ENCODE data around the gene CARD11. TPM values are rescaled to one million over a fixed set of nuclear protein-coding genes. Genes with fewer than 3 reads are reported as not detected.

Gene CARD11
- total and polyA plus RNA-seq, 12 donors: 0.61 to 19.3 (median 2.7) TPM

- no peaks in the 10 kb centered on the region for H3K36me3 ChIP-seq (replicated peaks in 1 of 2)
- peaks cover 3% of the 10 kb centered on the region for H3K27me3 ChIP-seq
- no peak for DNase-seq
- TF ChIP-seq POLR2A (IDR thresholded peaks at IDR 0.05): no peak
- no peak for TF ChIP-seq CTCF (IDR thresholded peaks at IDR 0.05)
- H3K27ac ChIP-seq: no peak overlapping the region
- intact Hi-C loops (cut with DNase I): no loop called here
- H3K9me3 ChIP-seq (replicated peaks in 1 of 3): no peaks in the 10 kb centered on the region
- no peaks in the 10 kb centered on the region for H3K4me1 ChIP-seq (replicated peaks in 1 of 2)
- H3K4me3 ChIP-seq: no peak overlapping the region
Measured at GRCh38 chr7:2940466-2940865, 103.2 kb downstream of the CARD11 start.

GRCh38 chr7:2939193-2939885 lies 104.3 kb downstream of the CARD11 start:
- no peaks in the 10 kb centered on the region for H3K9me3 ChIP-seq (replicated peaks in 1 of 3)
- 72 to 86% (median 78%) methylated on average over 11 to 13 of the region's 13 CpGs for whole genome bisulfite sequencing, 4 donors
- no peak overlapping the region for H3K4me3 ChIP-seq
- H3K36me3 ChIP-seq (replicated peaks in 1 of 2): no peaks in the 10 kb centered on the region
- peak in 1 of 7 donors; percentile 2 for DNase-seq
- intact Hi-C loops (cut with DNase I): no loop called here
- H3K27ac ChIP-seq: no peak overlapping the region
- TF ChIP-seq POLR2A (IDR thresholded peaks at IDR 0.05) (no peak), CTCF (IDR thresholded peaks at IDR 0.05) (no peak)
- H3K27me3 ChIP-seq: peaks cover 3% of the 10 kb centered on the region
- no peaks in the 10 kb centered on the region for H3K4me1 ChIP-seq (replicated peaks in 1 of 2)

- TF ChIP-seq CTCF (IDR thresholded peaks at IDR 0.05): no peak
- TF ChIP-seq POLR2A (IDR thresholded peaks at IDR 0.05): no peak
- intact Hi-C loops (cut with DNase I): no loop called here
- H3K36me3 ChIP-seq (replicated peaks in 1 of 2): no peaks in the 10 kb centered on the region
- no peaks in the 10 kb centered on the region for H3K27me3 ChIP-seq
- no peaks in the 10 kb centered on the region for H3K4me1 ChIP-seq (replicated peaks in 1 of 2)
- 65 to 79% (median 76%) methylated on average over 6 to 19 of the region's 19 CpGs for WGBS, 4 donors
- no peak overlapping the region for H3K4me3 ChIP-seq
- H3K27ac ChIP-seq: no peak overlapping the region
- no peaks in the 10 kb centered on the region for H3K9me3 ChIP-seq (replicated peaks in 1 of 3)
- peak in 1 of 7 donors; percentile 8 for DNase-seq
Measured at GRCh38 chr7:2938514-2939192, 105.0 kb downstream of the CARD11 start.

GRCh38 chr7:2937701-2938513 lies 105.8 kb downstream of the CARD11 start:
- Histone ChIP-seq H3K36me3 (replicated peaks in 1 of 2) (no peaks in the 10 kb centered on the region), H3K27ac (no peak overlapping the region), H3K4me1 (replicated peaks in 1 of 2) (no peaks in the 10 kb centered on the region), H3K4me3 (no peak overlapping the region), H3K9me3 (replicated peaks in 1 of 3) (no peaks in the 10 kb centered on the region), H3K27me3 (no peaks in the 10 kb centered on the region)
- WGBS, 4 donors: 80 to 92% (median 88%) methylated on average over 16 to 19 of the region's 19 CpGs
- DNase-seq: peak in 1 of 7 donors; percentile 4
- TF ChIP-seq CTCF (IDR thresholded peaks at IDR 0.05) (no peak), POLR2A (IDR thresholded peaks at IDR 0.05) (no peak)
- intact Hi-C loops (cut with DNase I): no loop called here
